A673 (cell line): ENCODE data around the gene SPARCL1.

Experiments used
- EZH2 ChIP-seq: fragments of 200-600 bp; sonication (generic); IDR thresholded peaks from 2 replicates; pipeline ENCODE4 v1.6.1; 2017; ENCODE audit warnings: borderline replicate concordance, low read depth, mild to moderate bottlenecking, mixed read lengths, antibody characterized with exemption, low read length; ENCODE audit not compliant: poor library complexity, severe bottlenecking
- TF ChIP-seq, protein P1 (sequence below): fragments of 300-800, 200-600 bp; sonication (generic); conservative IDR thresholded peaks from 2 replicates; pipeline ENCODE4 v1.5.1; 2017; ENCODE audit warnings: low read depth, mild to moderate bottlenecking, antibody characterized with exemption, low read length, moderate library complexity, mixed read lengths

DNA sequence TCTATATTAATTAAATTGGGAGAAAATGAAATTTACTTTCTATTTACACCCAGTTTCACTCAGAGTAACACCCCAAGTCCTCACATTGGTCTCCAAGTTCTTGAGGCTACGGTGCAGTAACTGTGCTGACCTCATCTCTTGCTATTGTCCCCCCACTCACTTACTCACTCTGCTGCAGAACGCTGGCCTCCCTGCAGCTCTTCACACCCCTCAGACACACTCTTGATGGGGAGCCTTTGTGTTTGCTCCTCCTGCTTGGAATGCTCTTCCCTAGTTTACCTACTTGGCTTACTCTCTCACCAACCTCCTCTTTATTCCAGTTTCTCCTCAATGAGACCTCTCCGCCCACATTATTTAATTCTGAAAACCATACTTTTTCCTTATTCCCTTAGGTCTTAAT is 22.2 kb upstream of the SPARCL1 start:
- TF ChIP-seq, protein P1, sequence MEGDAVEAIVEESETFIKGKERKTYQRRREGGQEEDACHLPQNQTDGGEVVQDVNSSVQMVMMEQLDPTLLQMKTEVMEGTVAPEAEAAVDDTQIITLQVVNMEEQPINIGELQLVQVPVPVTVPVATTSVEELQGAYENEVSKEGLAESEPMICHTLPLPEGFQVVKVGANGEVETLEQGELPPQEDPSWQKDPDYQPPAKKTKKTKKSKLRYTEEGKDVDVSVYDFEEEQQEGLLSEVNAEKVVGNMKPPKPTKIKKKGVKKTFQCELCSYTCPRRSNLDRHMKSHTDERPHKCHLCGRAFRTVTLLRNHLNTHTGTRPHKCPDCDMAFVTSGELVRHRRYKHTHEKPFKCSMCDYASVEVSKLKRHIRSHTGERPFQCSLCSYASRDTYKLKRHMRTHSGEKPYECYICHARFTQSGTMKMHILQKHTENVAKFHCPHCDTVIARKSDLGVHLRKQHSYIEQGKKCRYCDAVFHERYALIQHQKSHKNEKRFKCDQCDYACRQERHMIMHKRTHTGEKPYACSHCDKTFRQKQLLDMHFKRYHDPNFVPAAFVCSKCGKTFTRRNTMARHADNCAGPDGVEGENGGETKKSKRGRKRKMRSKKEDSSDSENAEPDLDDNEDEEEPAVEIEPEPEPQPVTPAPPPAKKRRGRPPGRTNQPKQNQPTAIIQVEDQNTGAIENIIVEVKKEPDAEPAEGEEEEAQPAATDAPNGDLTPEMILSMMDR = no peak
- no peak for TF ChIP-seq EZH2
